ENCODE data around the gene EML1. TPM values are rescaled to one million over a fixed set of nuclear protein-coding genes. Genes with fewer than 3 reads are reported as not detected.

Gene EML1
- total and polyA plus RNA-seq, 2 of the 13 experiments (the other 11 are each of a cell fraction or from before 2014, with no cell fraction given), result 0.59 to 1.7 TPM

DNA sequence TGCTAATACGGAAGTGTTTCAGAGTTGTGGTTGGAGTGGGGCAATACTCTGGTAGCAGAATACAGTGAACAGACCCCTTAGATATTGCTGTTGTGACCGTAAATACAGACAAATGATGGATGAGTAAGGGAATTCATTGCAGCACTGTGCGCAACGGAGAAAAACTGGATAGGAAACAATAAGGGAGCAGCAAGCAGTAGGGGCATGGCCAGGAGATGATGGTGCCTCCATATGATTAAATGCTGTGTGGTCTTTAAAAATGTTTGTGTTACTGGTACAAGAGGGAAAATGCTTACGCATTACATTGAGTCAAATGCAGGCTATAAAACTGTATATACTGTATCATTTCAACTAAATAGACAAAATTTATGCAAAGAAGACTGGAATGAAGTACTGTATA lies 61.6 kb downstream of the EML1 start:
- no peaks in the 10 kb centered on the region for H3K4me1 ChIP-seq (ENCODE audit: insufficient read depth, low read length)
- FAIRE-seq, result no peak
- no peaks in the 10 kb centered on the region for H4K20me1 ChIP-seq (ENCODE audit: insufficient read depth, low read length)
- no peaks in the 10 kb centered on the region for H3K79me2 ChIP-seq (ENCODE audit: insufficient read depth, low read length)
- intact Hi-C loops (cut with micrococcal nuclease; ENCODE audit: unreplicated experiment), result no loop called here
- TF ChIP-seq HOXA7 (CRISPR knock-in tag; IDR thresholded peaks at IDR 0.05) (no peak), SAP130 (CRISPR knock-in tag; IDR thresholded peaks at IDR 0.05; ENCODE audit: low read depth) (no peak), ZNF550 (CRISPR knock-in tag; IDR thresholded peaks at IDR 0.05; ENCODE audit: borderline replicate concordance) (no peak)
- no peak overlapping the region for H3K4me2 ChIP-seq (ENCODE audit: low read depth, low read length)
- no peak overlapping the region for H3K4me3 ChIP-seq (replicated peaks in 1 of 3; ENCODE audit: insufficient read depth in 1 of 3, low read depth in 2 of 3, low read length in 3 of 3)
- H3K9me3 ChIP-seq (ENCODE audit: low read length), result no peaks in the 10 kb centered on the region
- no peak overlapping the region for H3K27ac ChIP-seq (ENCODE audit: extremely low read length, insufficient read depth, low read length)
- POLR2A ChIA-PET, result no interaction called here
- BruUV-seq (replicated peaks), result no TSS peak
- 90% methylated on average over 5 of the region's 5 CpGs for WGBS (ENCODE audit: low lambda C conversion rate)
- H2AFZ ChIP-seq (ENCODE audit: low read length), result no peak overlapping the region
- H3K36me3 ChIP-seq (replicated peaks in 1 of 2; ENCODE audit: control insufficient read depth in 1 of 2, insufficient read depth in 2 of 2, low read length in 2 of 2), result no peaks in the 10 kb centered on the region
- CTCF ChIA-PET (ENCODE audit: low intra/inter-chr PET ratio, low total read pairs), result no interaction called here
- in situ Hi-C loops (cut with HindIII; ENCODE audit: extremely low pct_ligation_motif_present, low pct_unique_long_range_greater_than_20kb), result no loop called here
- peaks cover 0 to under 1% of the 10 kb centered on the region in 2 experiments; a peak in 1 of 5 replicates for H3K27me3 ChIP-seq (ENCODE audit: control insufficient read depth in 1 of 2, insufficient read depth in 2 of 2, low read length in 2 of 2)
- ATAC-seq, result no peak
- H3K9ac ChIP-seq (ENCODE audit: insufficient read depth, low read depth, low read length), result no peak overlapping the region
- no peak for DNase-seq (ENCODE audit: low spot score)

- no peak overlapping the region for H3K27ac ChIP-seq (ENCODE audit: extremely low read length, insufficient read depth, low read length)
- POLR2A ChIA-PET, result no interaction called here
- no peak overlapping the region for H2AFZ ChIP-seq (ENCODE audit: low read length)
- no peaks in the 10 kb centered on the region for H3K36me3 ChIP-seq (replicated peaks in 1 of 2; ENCODE audit: control insufficient read depth in 1 of 2, insufficient read depth in 2 of 2, low read length in 2 of 2)
- CTCF ChIA-PET (ENCODE audit: low intra/inter-chr PET ratio, low total read pairs), result no interaction called here
- intact Hi-C loops (cut with micrococcal nuclease; ENCODE audit: unreplicated experiment) (no loop called here), in situ Hi-C loops (cut with HindIII; ENCODE audit: extremely low pct_ligation_motif_present, low pct_unique_long_range_greater_than_20kb) (no loop called here)
- H3K4me3 ChIP-seq (replicated peaks in 1 of 3; ENCODE audit: insufficient read depth in 1 of 3, low read depth in 2 of 3, low read length in 3 of 3), result no peak overlapping the region
- H3K9me3 ChIP-seq (ENCODE audit: low read length), result no peaks in the 10 kb centered on the region
- FAIRE-seq (no peak), DNase-seq (ENCODE audit: low spot score) (no peak), ATAC-seq (no peak)
- peaks cover 0 to 1% of the 10 kb centered on the region in 2 experiments; a peak in 1 of 5 replicates for H3K27me3 ChIP-seq (ENCODE audit: control insufficient read depth in 1 of 2, insufficient read depth in 2 of 2, low read length in 2 of 2)
- H3K79me2 ChIP-seq (ENCODE audit: insufficient read depth, low read length), result no peaks in the 10 kb centered on the region
- H3K4me2 ChIP-seq (ENCODE audit: low read depth, low read length), result no peak overlapping the region
- no TSS peak for BruUV-seq (replicated peaks)
- TF ChIP-seq FOSL1 (CRISPR knock-in tag; IDR thresholded peaks at IDR 0.05; ENCODE audit: borderline replicate concordance) (no peak), ELF4 (CRISPR knock-in tag; IDR thresholded peaks at IDR 0.05; ENCODE audit: borderline replicate concordance) (no peak), SIX1 (CRISPR knock-in tag; IDR thresholded peaks at IDR 0.05; ENCODE audit: borderline replicate concordance) (no peak), SAFB2 (CRISPR knock-in tag; IDR thresholded peaks at IDR 0.05; ENCODE audit: borderline replicate concordance, low read depth) (no peak), MYNN (CRISPR knock-in tag; IDR thresholded peaks at IDR 0.05; ENCODE audit: low read depth) (no peak), TP53 (CRISPR knock-in tag; conservative IDR thresholded peaks at IDR 0.05) (no peak), AGO1 (IDR thresholded peaks at IDR 0.05; ENCODE audit: low read depth, low read length, poor library complexity, severe bottlenecking) (no peak), ZNF460 (CRISPR knock-in tag; IDR thresholded peaks at IDR 0.05; ENCODE audit: borderline replicate concordance) (no peak), DNMT3B (CRISPR knock-in tag; conservative IDR thresholded peaks at IDR 0.05) (no peak)
- TF ChIP-seq, protein P1, sequence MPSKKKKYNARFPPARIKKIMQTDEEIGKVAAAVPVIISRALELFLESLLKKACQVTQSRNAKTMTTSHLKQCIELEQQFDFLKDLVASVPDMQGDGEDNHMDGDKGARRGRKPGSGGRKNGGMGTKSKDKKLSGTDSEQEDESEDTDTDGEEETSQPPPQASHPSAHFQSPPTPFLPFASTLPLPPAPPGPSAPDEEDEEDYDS (CRISPR knock-in tag; IDR thresholded peaks at IDR 0.05), result no peak
- TF ChIP-seq, protein P2, sequence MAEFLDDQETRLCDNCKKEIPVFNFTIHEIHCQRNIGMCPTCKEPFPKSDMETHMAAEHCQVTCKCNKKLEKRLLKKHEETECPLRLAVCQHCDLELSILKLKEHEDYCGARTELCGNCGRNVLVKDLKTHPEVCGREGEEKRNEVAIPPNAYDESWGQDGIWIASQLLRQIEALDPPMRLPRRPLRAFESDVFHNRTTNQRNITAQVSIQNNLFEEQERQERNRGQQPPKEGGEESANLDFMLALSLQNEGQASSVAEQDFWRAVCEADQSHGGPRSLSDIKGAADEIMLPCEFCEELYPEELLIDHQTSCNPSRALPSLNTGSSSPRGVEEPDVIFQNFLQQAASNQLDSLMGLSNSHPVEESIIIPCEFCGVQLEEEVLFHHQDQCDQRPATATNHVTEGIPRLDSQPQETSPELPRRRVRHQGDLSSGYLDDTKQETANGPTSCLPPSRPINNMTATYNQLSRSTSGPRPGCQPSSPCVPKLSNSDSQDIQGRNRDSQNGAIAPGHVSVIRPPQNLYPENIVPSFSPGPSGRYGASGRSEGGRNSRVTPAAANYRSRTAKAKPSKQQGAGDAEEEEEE (CRISPR knock-in tag; IDR thresholded peaks at IDR 0.05; ENCODE audit: borderline replicate concordance), result no peak
- no peaks in the 10 kb centered on the region for H4K20me1 ChIP-seq (ENCODE audit: insufficient read depth, low read length)
- H3K9ac ChIP-seq (ENCODE audit: insufficient read depth, low read depth, low read length), result no peak overlapping the region
- H3K4me1 ChIP-seq (ENCODE audit: insufficient read depth, low read length), result no peaks in the 10 kb centered on the region
Measured at GRCh38 chr14:99855271-99855670, 62.1 kb downstream of the EML1 start.
